ENCODE measurements around the gene FBN1. TPM values are rescaled to one million over a fixed set of nuclear protein-coding genes. Genes with fewer than 3 reads are reported as not detected.

The FBN1 gene
- total RNA-seq, result 1 to 10 TPM; 1.1 to 1.6 TPM

DNA sequence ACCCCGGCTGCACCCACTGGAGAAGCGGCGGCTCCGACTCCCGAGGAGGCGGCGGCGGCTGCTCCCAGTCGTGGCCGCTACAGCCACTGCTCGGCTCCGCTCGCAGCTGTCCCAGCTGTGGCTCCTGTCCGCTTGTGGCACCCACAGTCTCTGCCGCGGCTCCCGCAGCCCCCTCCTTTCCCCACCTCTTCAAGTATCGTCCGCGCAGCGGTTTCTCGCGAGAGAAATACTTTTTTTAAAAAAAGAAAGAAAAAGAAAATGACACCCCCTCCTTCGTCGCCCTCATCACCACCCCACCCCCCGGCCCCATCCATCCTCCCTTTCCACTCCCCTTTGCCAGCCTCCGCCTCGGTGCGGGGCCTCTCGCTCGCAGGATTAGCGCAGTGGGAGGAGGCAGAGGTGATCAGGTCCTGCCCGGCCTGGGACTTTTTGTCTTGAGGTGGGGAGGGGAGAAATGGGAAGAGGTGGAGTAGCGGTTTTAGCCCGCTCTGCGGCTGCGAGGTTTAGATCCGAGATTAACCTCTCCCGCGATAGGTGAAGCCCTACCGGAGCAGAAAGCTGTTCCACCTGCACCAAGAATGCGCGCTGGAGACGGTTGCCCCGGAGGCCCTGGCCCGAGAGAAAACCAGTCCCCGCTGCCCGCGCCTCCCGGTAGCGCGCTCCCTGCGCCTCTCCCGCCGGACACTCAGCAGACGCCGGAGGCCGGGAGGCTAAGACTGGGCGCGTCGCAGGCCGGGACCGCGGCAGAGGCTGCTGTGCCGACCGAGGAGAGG lies at the start of gene FBN1:
Gene FBN1, minus strand, starts transcription at position 152 of the 773 bp plus-strand sequence. CDS start 940 bp downstream, outside the sequence.
- POLR2A ChIA-PET, result no interaction called here
- no peak within 1 kb of the TSS for H3K27ac Mint-ChIP-seq
- H3K4me1 Mint-ChIP-seq, result peaks cover 10% of the 10 kb centered on the region
- H3K4me3 Mint-ChIP-seq, result peak within 1 kb of the TSS; percentile 72
- H3K9me3 Mint-ChIP-seq, result no peaks in the 10 kb centered on the region
- no peaks in the 10 kb centered on the region for H3K36me3 Mint-ChIP-seq (ENCODE audit: low read depth)
- peaks cover 54% of the 10 kb centered on the region for H3K27me3 Mint-ChIP-seq
- peak; percentile 38 for DNase-seq
- CTCF ChIA-PET, result no interaction called here

GRCh38 chr15:48693484-48693883 lies 48.0 kb upstream of the FBN1 start:
- DNase-seq, result no peak
- no peaks in the 10 kb centered on the region for H3K9me3 Mint-ChIP-seq
- CTCF ChIA-PET, result interaction anchor here (0.5 kb wide), 1 partner anchor 1426 kb away, joined by 3 read pairs; no protein-coding TSS in a partner anchor
- POLR2A ChIA-PET, result no interaction called here
- no peaks in the 10 kb centered on the region for H3K4me1 Mint-ChIP-seq
- no peak overlapping the region for H3K4me3 Mint-ChIP-seq
- no peak overlapping the region for H3K27ac Mint-ChIP-seq
- H3K36me3 Mint-ChIP-seq (ENCODE audit: low read depth), result no peaks in the 10 kb centered on the region
- H3K27me3 Mint-ChIP-seq, result no peaks in the 10 kb centered on the region

DNA sequence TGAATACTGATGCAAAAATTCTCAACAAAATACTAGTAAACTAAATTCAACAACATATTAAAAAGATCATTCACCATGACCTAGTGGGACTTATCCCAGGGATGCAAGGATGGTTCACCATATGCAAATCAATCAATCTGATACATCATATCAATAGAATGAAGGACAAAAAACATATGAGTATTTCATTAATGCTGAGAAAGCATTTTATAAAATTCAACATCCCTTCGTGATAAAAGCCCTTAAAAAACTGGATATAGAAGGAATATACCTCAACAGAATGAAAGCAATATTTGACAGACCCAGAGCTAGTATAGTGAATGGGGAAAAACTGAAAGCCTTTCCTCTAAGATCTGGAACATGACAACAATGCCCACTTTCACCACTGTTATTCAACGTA lies 43.0 kb upstream of the FBN1 start:
- no peak for DNase-seq
- Mint-ChIP-seq H3K36me3 (ENCODE audit: low read depth) (no peaks in the 10 kb centered on the region), H3K27me3 (no peaks in the 10 kb centered on the region), H3K4me1 (no peaks in the 10 kb centered on the region), H3K9me3 (peaks cover 2% of the 10 kb centered on the region), H3K4me3 (no peak overlapping the region), H3K27ac (no peak overlapping the region)
- ChIA-PET CTCF (no interaction called here), POLR2A (no interaction called here)

GRCh38 chr15:48683991-48684765 lies 38.7 kb upstream of the FBN1 start:
- H3K36me3 Mint-ChIP-seq (ENCODE audit: low read depth), result no peaks in the 10 kb centered on the region
- no peak for DNase-seq
- H3K4me1 Mint-ChIP-seq, result no peaks in the 10 kb centered on the region
- H3K4me3 Mint-ChIP-seq, result no peak overlapping the region
- CTCF ChIA-PET, result interaction anchor here (1.4 kb wide), 1 partner anchor 27 kb away, joined by 3 read pairs; no protein-coding TSS in a partner anchor
- peaks cover 2% of the 10 kb centered on the region for H3K9me3 Mint-ChIP-seq
- POLR2A ChIA-PET, result no interaction called here
- H3K27ac Mint-ChIP-seq, result no peak overlapping the region
- no peaks in the 10 kb centered on the region for H3K27me3 Mint-ChIP-seq

DNA sequence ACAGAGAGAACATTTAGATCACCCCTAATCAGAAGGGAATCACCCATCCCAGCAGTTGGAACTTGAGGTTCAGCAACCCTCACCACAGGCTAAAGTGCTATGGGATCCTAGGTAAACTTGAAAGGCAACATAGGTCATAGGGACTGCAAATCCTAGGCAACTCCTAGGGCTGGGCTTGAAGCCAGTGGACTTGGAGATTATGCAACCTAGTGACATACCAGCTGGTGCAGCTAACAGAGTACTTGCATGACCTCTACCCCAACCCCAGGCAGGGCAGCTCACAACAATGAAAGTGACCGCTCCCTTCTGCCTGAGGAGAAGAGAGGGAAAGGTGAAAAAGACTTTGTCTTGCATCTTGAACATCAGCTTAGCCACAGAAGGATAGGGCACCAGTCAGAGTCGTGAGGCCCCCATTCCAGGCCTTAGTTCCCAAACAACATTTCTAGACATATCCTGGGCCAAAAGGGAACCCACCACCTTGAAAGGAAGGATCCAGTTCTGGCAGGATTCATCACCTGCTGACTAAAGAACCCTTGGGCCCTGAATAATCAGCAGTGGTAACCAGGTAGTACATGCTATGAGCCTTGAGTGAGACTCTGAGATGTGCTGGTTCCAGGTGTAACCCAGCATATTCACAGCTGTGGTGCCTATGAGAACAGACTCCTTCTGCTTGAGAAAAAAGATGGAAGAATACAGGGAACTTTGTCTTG lies 37.6 kb upstream of the FBN1 start:
- Mint-ChIP-seq H3K27me3 (no peaks in the 10 kb centered on the region), H3K9me3 (peaks cover 2% of the 10 kb centered on the region), H3K4me3 (no peak overlapping the region), H3K36me3 (ENCODE audit: low read depth) (no peaks in the 10 kb centered on the region), H3K4me1 (no peaks in the 10 kb centered on the region), H3K27ac (no peak overlapping the region)
- no peak for DNase-seq
- ChIA-PET CTCF (no interaction called here), POLR2A (no interaction called here)

DNA sequence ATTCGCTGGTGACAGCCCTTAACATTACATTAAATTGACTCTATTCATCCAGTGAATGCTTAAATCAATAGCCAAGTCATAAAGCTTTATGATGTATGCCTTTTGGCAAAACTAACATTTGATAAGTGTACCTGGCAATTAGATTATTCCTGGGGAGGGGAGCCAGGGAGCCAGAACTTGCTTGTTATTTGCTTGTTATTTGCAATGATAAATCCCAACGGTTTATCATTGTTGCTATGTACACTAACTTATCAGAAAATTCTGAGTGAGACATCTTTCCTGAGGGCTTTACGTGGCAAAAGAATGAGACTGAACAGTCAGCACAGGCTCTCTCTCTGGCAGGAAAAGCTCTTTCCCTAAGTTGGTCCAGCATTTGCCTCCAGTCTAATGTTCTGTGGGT lies 35.8 kb upstream of the FBN1 start:
- H3K4me3 Mint-ChIP-seq, result no peak overlapping the region
- no peaks in the 10 kb centered on the region for H3K36me3 Mint-ChIP-seq (ENCODE audit: low read depth)
- H3K9me3 Mint-ChIP-seq, result peaks cover 2% of the 10 kb centered on the region
- H3K27me3 Mint-ChIP-seq, result no peaks in the 10 kb centered on the region
- ChIA-PET CTCF (no interaction called here), POLR2A (no interaction called here)
- no peak overlapping the region for H3K27ac Mint-ChIP-seq
- DNase-seq, result no peak
- no peaks in the 10 kb centered on the region for H3K4me1 Mint-ChIP-seq

DNA sequence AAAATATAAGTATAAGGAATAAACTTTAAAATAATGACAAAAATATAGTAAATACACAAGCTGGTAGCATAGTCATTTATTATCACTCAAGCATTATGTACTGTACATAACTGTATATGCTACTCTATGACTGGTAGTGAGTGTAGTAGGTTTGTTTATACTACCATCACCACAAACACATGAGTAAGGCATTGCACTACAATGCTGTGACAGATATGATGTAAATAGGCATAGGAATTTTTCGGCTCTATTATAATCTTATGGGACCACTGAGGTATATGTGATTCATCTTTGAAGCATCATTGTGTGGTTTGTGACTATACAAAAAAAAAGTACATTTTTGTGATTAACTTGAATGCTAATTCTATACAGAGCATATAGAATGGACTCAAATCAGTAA lies 35.3 kb upstream of the FBN1 start:
- POLR2A ChIA-PET, result no interaction called here
- no peaks in the 10 kb centered on the region for H3K36me3 Mint-ChIP-seq (ENCODE audit: low read depth)

DNA sequence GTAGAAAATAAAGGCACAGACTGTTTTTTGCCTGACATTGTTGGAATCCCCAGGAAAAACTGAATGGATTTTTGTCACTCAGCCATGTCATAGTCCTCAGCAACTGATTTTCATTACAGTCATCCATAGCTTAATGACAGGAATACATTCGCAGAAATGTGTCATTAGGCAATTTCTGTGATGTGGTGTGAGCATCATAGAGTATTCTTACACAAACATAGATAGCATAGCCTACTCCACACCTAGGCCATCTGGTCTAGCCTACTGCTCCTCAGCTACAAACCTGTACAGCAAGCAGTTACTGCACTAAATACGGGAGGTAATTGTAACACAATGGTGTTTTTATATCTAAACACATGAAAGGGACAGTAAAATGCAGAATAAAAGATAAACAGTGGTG lies 34.4 kb upstream of the FBN1 start:
- ChIA-PET POLR2A (no interaction called here), CTCF (no interaction called here)
- H3K27me3 Mint-ChIP-seq, result no peaks in the 10 kb centered on the region
- no peak overlapping the region for H3K4me3 Mint-ChIP-seq
- no peak overlapping the region for H3K27ac Mint-ChIP-seq
- no peak for DNase-seq
- no peaks in the 10 kb centered on the region for H3K36me3 Mint-ChIP-seq (ENCODE audit: low read depth)
- no peaks in the 10 kb centered on the region for H3K4me1 Mint-ChIP-seq
- peaks cover 2% of the 10 kb centered on the region for H3K9me3 Mint-ChIP-seq

More for the DNA sequence above, 35.3 kb upstream of the FBN1 start:
- Mint-ChIP-seq H3K9me3 (peaks cover 2% of the 10 kb centered on the region), H3K4me3 (no peak overlapping the region), H3K27me3 (no peaks in the 10 kb centered on the region), H3K4me1 (no peaks in the 10 kb centered on the region), H3K27ac (no peak overlapping the region)
- no peak for DNase-seq
- CTCF ChIA-PET, result no interaction called here

- ChIA-PET POLR2A (no interaction called here), CTCF (no interaction called here)
- no peaks in the 10 kb centered on the region for H3K4me1 Mint-ChIP-seq
- H3K27ac Mint-ChIP-seq, result no peak overlapping the region
- H3K4me3 Mint-ChIP-seq, result no peak overlapping the region
- DNase-seq, result no peak
- no peaks in the 10 kb centered on the region for H3K36me3 Mint-ChIP-seq (ENCODE audit: low read depth)
- H3K9me3 Mint-ChIP-seq, result no peaks in the 10 kb centered on the region
- H3K27me3 Mint-ChIP-seq, result no peaks in the 10 kb centered on the region
These were observed 33.3 kb upstream of the FBN1 start for GRCh38 chr15:48678851-48679250.

- DNase-seq, result no peak
- Mint-ChIP-seq H3K27ac (no peak overlapping the region), H3K4me1 (no peaks in the 10 kb centered on the region), H3K27me3 (no peaks in the 10 kb centered on the region), H3K36me3 (ENCODE audit: low read depth) (no peaks in the 10 kb centered on the region), H3K4me3 (no peak overlapping the region), H3K9me3 (no peaks in the 10 kb centered on the region)
- ChIA-PET CTCF (no interaction called here), POLR2A (no interaction called here)
These were observed 32.3 kb upstream of the FBN1 start for GRCh38 chr15:48677821-48678220.

DNA sequence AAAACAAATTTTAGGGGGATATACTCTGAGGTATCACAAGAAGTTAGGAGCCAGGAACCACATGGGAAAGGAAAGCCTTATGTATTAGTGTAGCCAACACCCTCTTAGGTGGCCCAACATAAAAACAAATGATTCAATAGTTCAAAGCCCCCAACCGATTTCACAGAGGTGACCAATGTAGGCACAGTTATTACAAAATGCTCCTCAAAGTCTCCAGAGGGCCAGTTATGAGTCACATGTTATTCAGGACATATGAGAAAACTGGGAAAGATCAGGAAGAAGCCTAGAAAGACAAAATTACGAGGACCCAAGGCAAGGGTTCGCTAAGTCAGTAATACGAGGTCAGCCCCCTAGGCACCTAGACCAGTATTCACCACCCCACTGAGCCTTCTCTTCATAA lies 29.9 kb upstream of the FBN1 start:
- CTCF ChIA-PET, result interaction anchor here (1.2 kb wide), 1 partner anchor 25 kb away, joined by 4 read pairs; no protein-coding TSS in a partner anchor
- DNase-seq, result no peak
- H3K36me3 Mint-ChIP-seq (ENCODE audit: low read depth), result no peaks in the 10 kb centered on the region
- H3K9me3 Mint-ChIP-seq, result no peaks in the 10 kb centered on the region
- H3K27me3 Mint-ChIP-seq, result no peaks in the 10 kb centered on the region
- H3K4me3 Mint-ChIP-seq, result no peak overlapping the region
- POLR2A ChIA-PET, result no interaction called here
- no peak overlapping the region for H3K27ac Mint-ChIP-seq
- H3K4me1 Mint-ChIP-seq, result no peaks in the 10 kb centered on the region

DNA sequence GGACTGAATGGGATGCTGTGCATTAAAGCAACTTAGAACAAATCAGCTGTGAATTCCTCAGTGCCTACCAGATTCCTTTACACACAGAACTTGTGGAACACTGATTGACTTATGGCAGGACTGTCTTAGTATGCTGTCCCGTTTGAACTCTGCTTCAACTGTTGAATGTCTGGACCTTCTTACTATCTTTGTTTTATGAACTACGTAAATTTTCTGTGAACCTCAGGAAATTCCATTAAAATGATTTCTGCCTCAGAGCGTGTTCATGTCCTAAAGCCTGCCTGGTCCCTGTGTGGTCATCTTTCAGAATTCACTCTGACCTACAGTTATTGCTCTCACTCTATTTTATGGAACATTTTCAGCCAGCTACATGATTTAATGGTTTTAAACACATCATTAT lies 29.4 kb upstream of the FBN1 start:
- ChIA-PET POLR2A (no interaction called here), CTCF (interaction anchor here (1.2 kb wide), 1 partner anchor 24 kb away, joined by 4 read pairs; no protein-coding TSS in a partner anchor)
- Mint-ChIP-seq H3K27me3 (no peaks in the 10 kb centered on the region), H3K4me3 (no peak overlapping the region), H3K36me3 (ENCODE audit: low read depth) (no peaks in the 10 kb centered on the region), H3K9me3 (no peaks in the 10 kb centered on the region), H3K4me1 (no peaks in the 10 kb centered on the region), H3K27ac (no peak overlapping the region)
- no peak for DNase-seq

GRCh38 chr15:48672206-48672605 lies 26.7 kb upstream of the FBN1 start:
- Mint-ChIP-seq H3K9me3 (no peaks in the 10 kb centered on the region), H3K27me3 (no peaks in the 10 kb centered on the region), H3K4me1 (no peaks in the 10 kb centered on the region), H3K36me3 (ENCODE audit: low read depth) (no peaks in the 10 kb centered on the region), H3K27ac (no peak overlapping the region), H3K4me3 (no peak overlapping the region)
- no peak for DNase-seq
- ChIA-PET POLR2A (no interaction called here), CTCF (no interaction called here)

All from activated CD4-positive, alpha-beta T cell treated with anti-CD3 and anti-CD28 coated beads, Interleukin-2, amount 10 ng/mL, durations not matched to agents 7 days and 5 days (primary cell).